Cardiac fibroblast (primary cell): ENCODE measurements around the gene CACNB4.

ENCODE experiments used
- DNase-seq, 2 donors: peaks; one replicate each; pipeline versions ENCODE4 v3.0.0 to v3.0.0-alpha.2; 2010; ENCODE audit warnings: low read depth in 2 of 2
- H3K4me3 ChIP-seq, 2 donors: replicated peaks in 1 of 2; 1 replicate in 1 of 2; 2 replicates in 1 of 2; pipeline ENCODE4 v1.5.1; 2011; ENCODE audit warnings: low read depth in 2 of 2, low read length in 2 of 2, mild to moderate bottlenecking in 2 of 2, moderate library complexity in 1 of 2
- TF ChIP-seq, protein P1 (sequence below): IDR thresholded peaks from one replicate; pipeline ENCODE4 v1.5.1; 2011; ENCODE audit warnings: low read depth, mild to moderate bottlenecking, low read length, inconsistent platforms

CACNB4 gene

GRCh38 chr2:151936626-151937025 lies 162.2 kb downstream of the CACNB4 start:
- TF ChIP-seq, protein P1, sequence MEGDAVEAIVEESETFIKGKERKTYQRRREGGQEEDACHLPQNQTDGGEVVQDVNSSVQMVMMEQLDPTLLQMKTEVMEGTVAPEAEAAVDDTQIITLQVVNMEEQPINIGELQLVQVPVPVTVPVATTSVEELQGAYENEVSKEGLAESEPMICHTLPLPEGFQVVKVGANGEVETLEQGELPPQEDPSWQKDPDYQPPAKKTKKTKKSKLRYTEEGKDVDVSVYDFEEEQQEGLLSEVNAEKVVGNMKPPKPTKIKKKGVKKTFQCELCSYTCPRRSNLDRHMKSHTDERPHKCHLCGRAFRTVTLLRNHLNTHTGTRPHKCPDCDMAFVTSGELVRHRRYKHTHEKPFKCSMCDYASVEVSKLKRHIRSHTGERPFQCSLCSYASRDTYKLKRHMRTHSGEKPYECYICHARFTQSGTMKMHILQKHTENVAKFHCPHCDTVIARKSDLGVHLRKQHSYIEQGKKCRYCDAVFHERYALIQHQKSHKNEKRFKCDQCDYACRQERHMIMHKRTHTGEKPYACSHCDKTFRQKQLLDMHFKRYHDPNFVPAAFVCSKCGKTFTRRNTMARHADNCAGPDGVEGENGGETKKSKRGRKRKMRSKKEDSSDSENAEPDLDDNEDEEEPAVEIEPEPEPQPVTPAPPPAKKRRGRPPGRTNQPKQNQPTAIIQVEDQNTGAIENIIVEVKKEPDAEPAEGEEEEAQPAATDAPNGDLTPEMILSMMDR: no peak
- no peak overlapping the region for H3K4me3 ChIP-seq
- no peak for DNase-seq

GRCh38 chr2:151933266-151933804 lies 165.5 kb downstream of the CACNB4 start:
- TF ChIP-seq, protein P1: no peak
- H3K4me3 ChIP-seq: no peak overlapping the region
- no peak for DNase-seq

GRCh38 chr2:151931756-151932155 lies 167.1 kb downstream of the CACNB4 start:
- DNase-seq: no peak
- TF ChIP-seq, protein P1: no peak
- H3K4me3 ChIP-seq: no peak overlapping the region

GRCh38 chr2:151931030-151931611 lies 167.7 kb downstream of the CACNB4 start:
- no peak for DNase-seq
- TF ChIP-seq, protein P1: no peak
- no peak overlapping the region for H3K4me3 ChIP-seq

- TF ChIP-seq, protein P1: no peak
- DNase-seq: no peak
- no peak overlapping the region for H3K4me3 ChIP-seq
Observed at GRCh38 chr2:151930042-151930441, 168.8 kb downstream of the CACNB4 start.

DNA sequence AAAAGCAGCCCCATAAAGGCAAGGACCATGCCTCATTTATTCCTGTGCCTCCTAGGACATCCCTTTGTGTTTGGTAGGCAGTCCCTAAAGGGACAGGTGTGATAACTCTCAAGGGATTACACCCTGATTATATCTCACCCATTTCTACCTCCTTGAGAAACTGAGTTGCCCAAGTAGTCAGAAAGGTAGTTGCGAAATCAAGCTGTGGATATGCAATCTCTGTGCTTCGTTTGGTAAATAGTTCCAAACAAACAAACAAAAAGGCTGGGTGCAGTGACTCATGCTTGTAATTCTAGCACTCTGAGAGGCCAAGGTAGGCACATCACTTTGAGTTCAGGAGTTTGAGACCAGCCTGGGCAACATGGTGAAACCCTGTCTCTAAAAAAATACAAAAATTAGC lies 170.5 kb downstream of the CACNB4 start:
- no peak overlapping the region for H3K4me3 ChIP-seq
- peak in 1 of 2 donors; percentile 2 for DNase-seq
- TF ChIP-seq, protein P1: no peak
